ENCODE results near the gene FGF3.
A peak's percentile ranks its signal among the peaks of the same experiment; 100 is the strongest.

FGF3 gene

GRCh38 chr11:69837791-69838190 lies 18.6 kb upstream of the FGF3 start:
- no peak for DNase-seq (ENCODE audit: low spot score)
- TF ChIP-seq CTCF (IDR thresholded peaks at IDR 0.05; ENCODE audit: extremely low read depth, missing control alignments), result no peak

GRCh38 chr11:69836401-69836800 lies 17.2 kb upstream of the FGF3 start:
- no peak for TF ChIP-seq CTCF (IDR thresholded peaks at IDR 0.05; ENCODE audit: extremely low read depth, missing control alignments)
- DNase-seq (ENCODE audit: low spot score), result no peak

- TF ChIP-seq CTCF (IDR thresholded peaks at IDR 0.05; ENCODE audit: extremely low read depth, missing control alignments), result no peak
- DNase-seq (ENCODE audit: low spot score), result no peak
These were observed 15.9 kb upstream of the FGF3 start for GRCh38 chr11:69834811-69835800.

- no peak for TF ChIP-seq CTCF (IDR thresholded peaks at IDR 0.05; ENCODE audit: extremely low read depth, missing control alignments)
- no peak for DNase-seq (ENCODE audit: low spot score)
These were observed 15.0 kb upstream of the FGF3 start for GRCh38 chr11:69834251-69834650.

GRCh38 chr11:69832561-69833413 lies 13.6 kb upstream of the FGF3 start:
- DNase-seq (ENCODE audit: low spot score), result peak; percentile 13
- TF ChIP-seq CTCF (IDR thresholded peaks at IDR 0.05; ENCODE audit: extremely low read depth, missing control alignments), result no peak

- no peak for TF ChIP-seq CTCF (IDR thresholded peaks at IDR 0.05; ENCODE audit: extremely low read depth, missing control alignments)
- no peak for DNase-seq (ENCODE audit: low spot score)
These were observed 12.8 kb upstream of the FGF3 start for GRCh38 chr11:69831985-69832384.

- no peak for DNase-seq (ENCODE audit: low spot score)
- TF ChIP-seq CTCF (IDR thresholded peaks at IDR 0.05; ENCODE audit: extremely low read depth, missing control alignments), result no peak
These were observed 10.9 kb upstream of the FGF3 start for GRCh38 chr11:69830086-69830485.
